CD4-positive, alpha-beta memory T cell (primary cell): ENCODE measurements around the gene PLXND1. TPM values are rescaled to one million over a fixed set of nuclear protein-coding genes. Genes with fewer than 3 reads are reported as not detected.

Source experiments
- CTCF ChIA-PET: fragments of 350-600 bp; sonication (Branson Sonifier 250); formaldehyde crosslinking; loops from one replicate; lab custom pipeline; 2021; ENCODE audit warnings: inconsistent platforms; ENCODE audit not compliant: partially characterized antibody; lab: Charles Lee
- POLR2A ChIA-PET: fragments of 350-600 bp; sonication (Branson Sonifier 250); formaldehyde crosslinking; loops from one replicate; lab custom pipeline; 2021; ENCODE audit not compliant: partially characterized antibody; lab: Charles Lee
- DNase-seq, 5 donors: peaks; one replicate each; pipeline versions ENCODE4 v3.0.0 to v3.0.0-alpha.2; 2020 to 2022; ENCODE audit warnings: mixed read lengths in 1 of 5
- H3K27ac ChIP-seq: one replicate; pipeline ENCODE4 v1.7.0; 2013; ENCODE audit warnings: low read depth, low read length
- H3K27me3 ChIP-seq: 2 replicates; pipeline ENCODE4 v1.7.0; 2013; ENCODE audit warnings: mild to moderate bottlenecking, low read length, moderate library complexity; ENCODE audit not compliant: insufficient read depth
- H3K36me3 ChIP-seq: 2 replicates; pipeline ENCODE4 v1.7.0; 2013; ENCODE audit warnings: mild to moderate bottlenecking, low read length, moderate library complexity; ENCODE audit not compliant: insufficient read depth
- H3K4me1 ChIP-seq: 2 replicates; pipeline ENCODE4 v1.7.0; 2013; ENCODE audit warnings: mild to moderate bottlenecking, low read length, moderate library complexity; ENCODE audit not compliant: insufficient read depth
- H3K4me3 ChIP-seq, 2 donors: one replicate each; pipeline ENCODE4 v1.7.0; 2013; ENCODE audit warnings: low read length in 2 of 2, mild to moderate bottlenecking in 1 of 2
- H3K9me3 ChIP-seq, 2 donors: one replicate each; pipeline ENCODE4 v1.7.0; 2013; ENCODE audit warnings: low read length in 2 of 2, control low read depth in 1 of 2; ENCODE audit not compliant: control insufficient read depth in 1 of 2
- H3K27ac Mint-ChIP-seq, 7 donors: one replicate each; pipeline ENCODE4 v1.8.0; 2020 to 2021; ENCODE audit warnings: mixed read lengths in 7 of 7, mild to moderate bottlenecking in 6 of 7, inconsistent platforms in 3 of 7, moderate library complexity in 3 of 7
- H3K27me3 Mint-ChIP-seq, 2 donors: one replicate each; pipeline ENCODE4 v1.8.0; 2020 to 2021; ENCODE audit warnings: mixed read lengths in 2 of 2
- H3K36me3 Mint-ChIP-seq, 2 donors: one replicate each; pipeline ENCODE4 v1.8.0; 2020 to 2021; ENCODE audit warnings: mixed read lengths in 2 of 2, inconsistent platforms in 1 of 2, mild to moderate bottlenecking in 1 of 2
- H3K4me1 Mint-ChIP-seq, 4 donors: one replicate each; pipeline ENCODE4 v1.8.0; 2020 to 2021; ENCODE audit warnings: mixed read lengths in 4 of 4, mild to moderate bottlenecking in 1 of 4
- H3K4me3 Mint-ChIP-seq, 8 donors: one replicate each; pipeline ENCODE4 v1.8.0; 2020 to 2021; ENCODE audit warnings: mixed read lengths in 8 of 8, mild to moderate bottlenecking in 7 of 8, moderate library complexity in 6 of 8, inconsistent platforms in 3 of 8
- H3K9me3 Mint-ChIP-seq, 8 donors: one replicate each; pipeline ENCODE4 v1.8.0; 2020 to 2021; ENCODE audit warnings: mixed read lengths in 8 of 8, mild to moderate bottlenecking in 5 of 8, inconsistent platforms in 3 of 8, moderate library complexity in 1 of 8
- intact Hi-C: fragments of 100-400 bp; cut with micrococcal nuclease; formaldehyde crosslinking; loops from one replicate; pipeline ENCODE4 v1.15.1; 2023
- polyA plus RNA-seq, 2 donors: library from polyadenylated mRNA; unstranded; fragments of 300-500 nt; fragmentation: Illumina TruSeq; gene quantifications; one replicate each; pipeline ENCODE4 v1.2.3, GENCODE V29; 2021
- total RNA-seq, 2 experiments: library from RNA; stranded (reverse); gene quantifications; one replicate each; pipeline ENCODE4 v1.2.3, GENCODE V29; 2021

The PLXND1 gene
- total and polyA plus RNA-seq, 4 experiments from 2014 or later: 0.03 to 72.5 (median 40.1) TPM

DNA sequence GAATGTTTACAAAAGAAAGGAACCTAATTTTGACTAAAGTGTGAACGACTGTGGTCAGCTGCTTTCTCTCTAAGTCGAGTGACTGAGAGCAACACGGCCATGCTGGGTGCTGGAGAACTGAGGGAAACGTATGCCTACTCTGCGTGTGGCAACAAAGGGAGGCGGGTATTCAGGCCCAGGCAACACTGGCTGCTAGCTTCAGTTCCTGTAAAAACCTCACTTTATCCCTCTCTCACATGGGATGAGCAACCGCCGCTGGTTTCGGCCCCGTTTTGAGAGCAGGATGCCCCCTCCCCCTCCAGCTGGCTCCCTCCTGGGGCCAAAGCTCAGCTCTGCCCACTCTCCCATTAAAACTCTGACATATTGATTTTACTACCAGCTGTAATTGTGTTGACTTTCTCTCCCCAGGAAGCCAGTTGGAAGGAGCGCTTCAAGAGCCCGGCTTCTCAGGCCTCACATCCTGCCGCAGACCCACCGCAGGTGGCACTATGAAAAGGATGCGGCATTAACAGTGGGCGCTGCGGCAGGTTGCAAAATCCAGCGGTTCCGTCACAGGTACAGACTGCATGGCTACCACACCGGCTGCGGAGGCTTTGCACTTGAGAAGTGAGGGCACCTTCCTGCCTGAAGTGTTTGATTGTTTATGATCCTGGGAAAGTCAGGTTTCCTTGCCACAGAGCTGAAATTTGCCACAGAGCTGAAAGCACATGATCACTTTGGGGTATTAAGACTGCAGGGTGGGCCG, 12.7 kb downstream of the PLXND1 start:
- Mint-ChIP-seq H3K9me3 (peaks cover 0 to 1% (median 0%) of the 10 kb centered on the region in 8 donors), H3K4me3 (peak overlapping the region; percentile 46 to 86 (median 70)), H3K27ac (peak overlapping the region; percentile 64 to 90 (median 85)), H3K4me1 (peaks cover 16 to 48% (median 32%) of the 10 kb centered on the region in 4 donors), H3K27me3 (no peaks in the 10 kb centered on the region), H3K36me3 (no peaks in the 10 kb centered on the region)
- Histone ChIP-seq H3K9me3 (no peaks in the 10 kb centered on the region), H3K36me3 (no peaks in the 10 kb centered on the region), H3K4me3 (peak overlapping the region in 1 of 2 donors; percentile 1), H3K27ac (peak overlapping the region; percentile 23), H3K27me3 (no peaks in the 10 kb centered on the region), H3K4me1 (peaks cover 27% of the 10 kb centered on the region)
- DNase-seq: peak in 4 of 5 donors; percentile 53 to 64 (median 63)
- POLR2A ChIA-PET: interaction anchor here (0.6 to 9.3 kb wide), 14 partner anchors 8 to 579 kb away, joined by 3 to 128 read pairs (median 4); partner anchors contain the start of gene PLXND1
- intact Hi-C loops: no loop called here
- CTCF ChIA-PET: interaction anchor here (0.7 to 3.8 kb wide), 6 partner anchors 12 to 348 kb away, joined by 3 to 23 read pairs (median 7); partner anchors contain the start of gene PLXND1

DNA sequence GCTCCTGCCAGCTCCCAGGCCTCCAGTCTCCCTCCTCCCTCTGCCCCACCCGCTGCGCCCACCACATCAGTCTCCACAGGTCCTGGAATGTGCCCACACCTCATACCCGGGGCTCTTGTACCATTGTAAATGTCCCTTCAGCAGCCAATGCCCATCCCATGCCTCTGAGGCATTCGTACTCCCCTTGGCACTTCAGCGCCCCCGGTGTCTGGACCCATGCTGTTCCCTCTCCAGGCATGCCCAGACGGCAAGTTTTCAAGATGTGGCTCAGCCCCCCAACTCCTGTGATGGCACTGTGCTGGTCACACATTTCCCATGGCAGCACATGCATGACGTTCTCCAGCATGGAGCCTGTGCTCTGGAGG, 13.3 kb downstream of the PLXND1 start:
- peak overlapping the region in 6 of 7 donors; percentile 43 to 90 (median 86) for H3K27ac Mint-ChIP-seq
- H3K36me3 Mint-ChIP-seq: no peaks in the 10 kb centered on the region

DNA sequence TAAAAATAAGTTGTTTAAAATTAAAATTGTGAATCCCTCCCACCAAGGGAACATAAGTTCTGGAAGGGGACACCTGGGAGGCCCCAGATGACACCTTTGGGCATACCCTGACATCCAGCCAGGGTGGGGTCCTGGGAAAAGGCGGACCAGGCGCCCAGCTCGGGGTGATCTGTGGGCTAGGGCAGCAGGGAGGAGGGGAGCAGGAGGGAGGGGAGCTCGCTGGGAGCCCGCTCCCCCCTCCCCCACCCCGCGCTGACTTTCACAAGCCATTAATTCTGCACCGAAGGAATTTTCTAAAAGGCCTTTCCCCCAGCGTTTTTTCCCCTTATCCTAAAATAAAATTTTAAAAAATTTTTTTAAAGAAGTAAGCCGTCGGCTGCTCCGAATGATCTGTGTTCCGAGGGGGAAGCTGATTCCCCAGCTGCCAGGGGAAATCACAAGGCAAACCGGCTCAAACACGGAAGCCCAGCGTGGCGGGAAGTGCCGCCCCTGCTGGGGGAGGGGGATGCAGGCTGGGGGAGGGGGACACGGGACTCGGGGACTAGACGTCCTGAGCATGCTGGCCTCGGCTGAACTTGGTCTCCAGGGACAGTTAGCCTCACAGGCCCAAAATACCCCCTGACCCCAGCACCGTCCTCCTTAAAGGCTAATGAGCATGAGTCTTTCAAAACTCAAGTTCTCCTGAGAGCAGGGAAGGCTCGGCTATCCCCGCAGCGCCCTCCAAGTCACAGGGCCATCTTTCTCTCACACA, 13.9 kb downstream of the PLXND1 start:
- peaks cover 13 to 39% (median 27%) of the 10 kb centered on the region in 4 donors for H3K4me1 Mint-ChIP-seq
- Histone ChIP-seq H3K27ac (no peak overlapping the region), H3K27me3 (no peaks in the 10 kb centered on the region), H3K4me1 (peaks cover 27% of the 10 kb centered on the region), H3K36me3 (no peaks in the 10 kb centered on the region), H3K9me3 (no peaks in the 10 kb centered on the region), H3K4me3 (no peak overlapping the region)
- POLR2A ChIA-PET: interaction anchor here (1.1 to 9.3 kb wide), 5 partner anchors 11 to 81 kb away, joined by 3 to 128 read pairs (median 9); partner anchors contain the start of gene PLXND1
- H3K9me3 Mint-ChIP-seq: peaks cover 0 to 1% (median 0%) of the 10 kb centered on the region in 8 donors
- no peaks in the 10 kb centered on the region for H3K27me3 Mint-ChIP-seq
- CTCF ChIA-PET: interaction anchor here (1.1 to 3.8 kb wide), 4 partner anchors 13 to 102 kb away, joined by 3 to 23 read pairs (median 8); partner anchors contain the start of gene PLXND1
- intact Hi-C loops: no loop called here
- no peak for DNase-seq
- H3K4me3 Mint-ChIP-seq: peak overlapping the region in 2 of 8 donors; percentile 22 to 83
- H3K36me3 Mint-ChIP-seq: no peaks in the 10 kb centered on the region
- peak overlapping the region in 2 of 7 donors; percentile 43 to 85 for H3K27ac Mint-ChIP-seq

More for the DNA sequence above, 13.3 kb downstream of the PLXND1 start:
- Histone ChIP-seq H3K4me3 (no peak overlapping the region), H3K27ac (no peak overlapping the region), H3K36me3 (no peaks in the 10 kb centered on the region), H3K9me3 (no peaks in the 10 kb centered on the region), H3K4me1 (peaks cover 27% of the 10 kb centered on the region), H3K27me3 (no peaks in the 10 kb centered on the region)
- Mint-ChIP-seq H3K4me1 (peaks cover 13 to 42% (median 28%) of the 10 kb centered on the region in 4 donors), H3K27me3 (no peaks in the 10 kb centered on the region), H3K4me3 (peak overlapping the region in 6 of 8 donors; percentile 51 to 86 (median 73)), H3K9me3 (peaks cover 0 to 1% (median 0%) of the 10 kb centered on the region in 8 donors)
- intact Hi-C loops: no loop called here
- DNase-seq: no peak
- POLR2A ChIA-PET: interaction anchor here (1.0 to 9.3 kb wide), 10 partner anchors 9 to 578 kb away, joined by 3 to 128 read pairs (median 4); partner anchors contain the start of gene PLXND1
- CTCF ChIA-PET: interaction anchor here (1.1 to 3.8 kb wide), 5 partner anchors 12 to 102 kb away, joined by 3 to 23 read pairs (median 10); partner anchors contain the start of gene PLXND1

DNA sequence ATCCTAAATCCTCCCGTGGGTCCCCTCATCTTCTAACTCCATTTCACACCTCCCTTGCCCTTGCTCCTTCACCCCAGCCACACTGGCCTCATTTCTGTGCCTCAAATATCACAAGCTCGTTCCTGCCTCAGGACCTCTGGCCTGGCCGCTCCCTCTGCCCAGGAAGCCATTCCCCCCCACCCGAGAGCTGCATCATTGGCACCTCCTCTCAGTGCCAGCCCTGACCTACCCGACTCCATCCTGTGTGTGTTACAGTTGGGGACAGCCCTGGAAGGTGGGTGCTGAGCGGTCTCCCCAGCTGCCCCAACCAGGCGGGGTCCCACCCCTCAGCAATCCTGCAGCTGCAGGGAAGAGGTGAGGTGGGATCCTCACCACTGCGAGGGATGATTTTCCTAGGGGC, 14.5 kb downstream of the PLXND1 start:
- peak overlapping the region in 3 of 8 donors; percentile 1 to 42 (median 19) for H3K4me3 Mint-ChIP-seq
- POLR2A ChIA-PET: interaction anchor here (1.2 to 9.3 kb wide), 3 partner anchors 14 to 21 kb away, joined by 3 to 128 read pairs (median 83); partner anchors contain the start of gene PLXND1

DNA sequence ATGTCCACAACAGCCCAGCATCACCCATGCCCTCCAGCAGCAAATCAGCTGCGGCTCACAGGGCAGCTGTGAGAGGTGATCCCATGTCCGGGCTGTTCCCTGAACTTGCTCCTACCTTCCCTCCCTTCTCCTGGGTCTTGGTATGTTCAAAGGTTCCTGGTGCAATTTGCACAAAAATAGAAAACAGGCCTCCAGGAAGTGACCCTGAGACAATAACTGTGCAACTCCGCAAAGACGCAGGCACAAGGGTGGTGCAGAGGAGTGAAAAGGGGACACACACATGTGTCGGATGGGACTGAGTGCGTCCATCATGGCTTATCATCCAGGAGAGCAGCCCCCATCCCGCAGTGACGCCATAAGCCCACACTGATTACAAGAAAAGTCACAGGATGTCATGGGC, 16.3 kb downstream of the PLXND1 start:
- POLR2A ChIA-PET: interaction anchor here (1.0 to 9.3 kb wide), 2 partner anchors 12 to 16 kb away, joined by 6 to 128 read pairs; partner anchors contain the start of gene PLXND1
- intact Hi-C loops: no loop called here
- Histone ChIP-seq H3K27me3 (no peaks in the 10 kb centered on the region), H3K36me3 (no peaks in the 10 kb centered on the region), H3K4me1 (peaks cover 25% of the 10 kb centered on the region), H3K27ac (no peak overlapping the region), H3K4me3 (no peak overlapping the region), H3K9me3 (no peaks in the 10 kb centered on the region)
- H3K4me3 Mint-ChIP-seq: no peak overlapping the region
- no peak for DNase-seq
- no peaks in the 10 kb centered on the region for H3K27me3 Mint-ChIP-seq
- peak overlapping the region in 3 of 7 donors; percentile 9 to 61 (median 46) for H3K27ac Mint-ChIP-seq
- H3K36me3 Mint-ChIP-seq: no peaks in the 10 kb centered on the region
- H3K4me1 Mint-ChIP-seq: peaks cover 13 to 29% (median 22%) of the 10 kb centered on the region in 4 donors
- peaks cover 0 to 1% (median 0%) of the 10 kb centered on the region in 8 donors for H3K9me3 Mint-ChIP-seq
- CTCF ChIA-PET: no interaction called here

More for the DNA sequence above, 14.5 kb downstream of the PLXND1 start:
- H3K4me1 Mint-ChIP-seq: peaks cover 13 to 37% (median 27%) of the 10 kb centered on the region in 4 donors
- Histone ChIP-seq H3K9me3 (no peaks in the 10 kb centered on the region), H3K36me3 (no peaks in the 10 kb centered on the region), H3K27me3 (no peaks in the 10 kb centered on the region), H3K4me3 (no peak overlapping the region), H3K27ac (no peak overlapping the region), H3K4me1 (peaks cover 27% of the 10 kb centered on the region)
- H3K9me3 Mint-ChIP-seq: peaks cover 0 to 1% (median 0%) of the 10 kb centered on the region in 8 donors
- no peaks in the 10 kb centered on the region for H3K36me3 Mint-ChIP-seq
- DNase-seq: no peak
- H3K27me3 Mint-ChIP-seq: no peaks in the 10 kb centered on the region
- H3K27ac Mint-ChIP-seq: peak overlapping the region in 1 of 7 donors; percentile 82
- intact Hi-C loops: no loop called here
- CTCF ChIA-PET: interaction anchor here (1.2 to 3.8 kb wide), 3 partner anchors 14 to 101 kb away, joined by 3 to 23 read pairs (median 13); partner anchors contain the start of gene PLXND1

DNA sequence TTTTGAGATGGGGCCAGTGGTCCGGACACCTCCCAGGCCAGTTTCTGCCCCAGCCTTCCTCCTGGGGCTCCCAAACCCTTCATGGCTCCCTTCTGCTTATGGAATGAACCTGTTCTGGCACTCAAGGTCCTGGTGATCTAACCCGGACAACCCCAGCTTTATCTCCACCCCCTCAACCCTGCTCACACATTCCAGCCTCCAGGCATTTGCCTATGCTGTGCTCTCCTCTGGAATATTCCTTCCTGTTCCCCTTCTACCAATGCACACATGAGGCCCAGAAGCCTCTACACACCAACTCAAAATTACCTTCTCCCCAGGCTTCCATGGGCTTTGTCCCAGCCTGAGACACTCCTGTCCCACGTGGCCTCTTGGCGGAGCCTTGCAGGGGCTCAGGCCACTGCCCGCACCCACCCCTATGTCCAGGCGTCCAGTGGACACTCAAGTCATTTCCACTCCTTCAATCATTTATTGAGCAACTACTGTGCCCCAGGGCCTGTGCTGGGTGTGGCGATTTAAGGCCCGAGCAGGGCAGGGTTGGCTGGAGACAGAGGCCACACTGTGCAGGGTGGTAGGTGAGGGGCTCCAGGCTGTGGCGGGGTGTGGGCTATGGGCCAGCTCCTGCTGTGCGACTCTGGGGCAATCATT, 18.8 kb downstream of the PLXND1 start:
- POLR2A ChIA-PET: interaction anchor here (3.3 kb wide), 1 partner anchor 11 kb away, joined by 11 read pairs; no protein-coding TSS in a partner anchor
- H3K4me3 ChIP-seq: no peak overlapping the region
- no peaks in the 10 kb centered on the region for H3K36me3 ChIP-seq
- H3K4me1 Mint-ChIP-seq: peaks cover 1 to 11% (median 6%) of the 10 kb centered on the region in 4 donors
- peaks cover 0 to 1% (median 0%) of the 10 kb centered on the region in 8 donors for H3K9me3 Mint-ChIP-seq
- no peaks in the 10 kb centered on the region for H3K9me3 ChIP-seq
- no peaks in the 10 kb centered on the region for H3K4me1 ChIP-seq
- no peaks in the 10 kb centered on the region for H3K27me3 Mint-ChIP-seq
- no peak overlapping the region for H3K4me3 Mint-ChIP-seq
- no peaks in the 10 kb centered on the region for H3K36me3 Mint-ChIP-seq
- intact Hi-C loops: no loop called here
- H3K27ac Mint-ChIP-seq: peak overlapping the region in 1 of 7 donors; percentile 36
- H3K27ac ChIP-seq: no peak overlapping the region
- DNase-seq: no peak
- CTCF ChIA-PET: no interaction called here
- no peaks in the 10 kb centered on the region for H3K27me3 ChIP-seq
